H1 (cell line): ENCODE data around the gene NUP98. TPM values are rescaled to one million over a fixed set of nuclear protein-coding genes. Genes with fewer than 3 reads are reported as not detected.

Experiments
- ATF2 ChIP-seq: IDR thresholded peaks from 2 replicates; pipeline ENCODE4 v1.6.1; 2012; ENCODE audit warnings: low read length, inconsistent platforms
- BACH1 ChIP-seq: IDR thresholded peaks from 2 replicates; pipeline ENCODE4 v1.6.1; 2012; ENCODE audit warnings: low read length, improper control_type of control experiment
- CBX5 ChIP-seq: fragments of 300-800, 300-1000 bp; sonication (generic); IDR thresholded peaks from 2 replicates; pipeline ENCODE4 v1.7.1; 2016; ENCODE audit warnings: antibody characterized with exemption, low read length, low read depth
- CHD2 ChIP-seq: IDR thresholded peaks from 2 replicates; pipeline ENCODE4 v1.6.1; 2012; ENCODE audit warnings: low read length, improper control_type of control experiment
- CHD7 ChIP-seq: fragments of 300-600 bp; sonication (generic); IDR thresholded peaks from 2 replicates; pipeline ENCODE4 v1.7.1; 2012; ENCODE audit warnings: low read length, moderate library complexity, mild to moderate bottlenecking, inconsistent platforms; ENCODE audit not compliant: insufficient replicate concordance
- KDM5A ChIP-seq: fragments of 200-600 bp; IDR thresholded peaks from 2 replicates; pipeline ENCODE4 v1.7.1; 2012; ENCODE audit warnings: mild to moderate bottlenecking, low read length, inconsistent platforms, mixed read lengths
- NRF1 ChIP-seq: IDR thresholded peaks from 2 replicates; pipeline ENCODE4 v1.6.1; 2011; ENCODE audit warnings: mild to moderate bottlenecking, low read depth, low read length, improper control_type of control experiment
- RAD21 ChIP-seq, 2 experiments: IDR thresholded peaks in 1 of 2; conservative IDR thresholded peaks in 1 of 2; 2 replicates each; pipeline ENCODE4 v1.6.1; 2011; ENCODE audit warnings: low read depth in 2 of 2, low read length in 2 of 2, improper control_type of control experiment in 1 of 2, inconsistent platforms in 1 of 2, mild to moderate bottlenecking in 1 of 2, moderate library complexity in 1 of 2
- RFX5 ChIP-seq: IDR thresholded peaks from 2 replicates; pipeline ENCODE4 v1.6.1; 2011; ENCODE audit warnings: low read depth, low read length, improper control_type of control experiment, borderline replicate concordance
- SUZ12 ChIP-seq: fragments of 200-600 bp; sonication (generic); IDR thresholded peaks from 2 replicates; pipeline ENCODE4 v1.6.1; 2012; ENCODE audit warnings: mild to moderate bottlenecking, inconsistent platforms, low read length, moderate library complexity, mixed read lengths
- polyA plus RNA-seq, 7 experiments: library from polyadenylated mRNA; depleted of rRNA in 3 of 7; stranded (reverse) in 5 of 7; unstranded in 2 of 7; fragments of >200 nt in 5 of 7; fragments of 200-250 nt in 2 of 7; gene quantifications; 1 replicate in 5 of 7; 2 replicates in 1 of 7; 4 replicates in 1 of 7; pipeline versions ENCODE4 v1.2.1 to v1.2.3, GENCODE V29; 2011 to 2013; ENCODE audit warnings: missing spikeins in 2 of 7, mixed read lengths in 2 of 7
- total RNA-seq: library from RNA; stranded (reverse); fragmentation: NEBNext Ultra II Directional; extraction: Animal tissue kit (Norgen Biotek cat#: 25700); gene quantifications from 2 replicates; pipeline ENCODE4 v1.2.1, GENCODE V29; 2021

The NUP98 gene
- total and polyA plus RNA-seq, 2 of the 8 experiments (the other 6 are each of a cell fraction or from before 2014, with no cell fraction given): 98.6 to 261 TPM

- no peak for TF ChIP-seq CHD7
- TF ChIP-seq RAD21 (IDR thresholded peaks at IDR 0.05 in 1 of 2, conservative IDR thresholded peaks at IDR 0.05 in 1 of 2; ENCODE audit: low read depth in 2 of 2, low read length in 2 of 2): no peak
- TF ChIP-seq RFX5: no peak
- TF ChIP-seq NRF1: no peak
- no peak for TF ChIP-seq CBX5
- no peak for TF ChIP-seq SUZ12
- no peak for TF ChIP-seq BACH1
- no peak for TF ChIP-seq CHD2
- TF ChIP-seq ATF2: no peak
- TF ChIP-seq KDM5A: no peak
Measured at GRCh38 chr11:3666023-3666530, 131.3 kb downstream of the NUP98 start (continued).
